ENCODE measurements around the gene CD79A.

DNA sequence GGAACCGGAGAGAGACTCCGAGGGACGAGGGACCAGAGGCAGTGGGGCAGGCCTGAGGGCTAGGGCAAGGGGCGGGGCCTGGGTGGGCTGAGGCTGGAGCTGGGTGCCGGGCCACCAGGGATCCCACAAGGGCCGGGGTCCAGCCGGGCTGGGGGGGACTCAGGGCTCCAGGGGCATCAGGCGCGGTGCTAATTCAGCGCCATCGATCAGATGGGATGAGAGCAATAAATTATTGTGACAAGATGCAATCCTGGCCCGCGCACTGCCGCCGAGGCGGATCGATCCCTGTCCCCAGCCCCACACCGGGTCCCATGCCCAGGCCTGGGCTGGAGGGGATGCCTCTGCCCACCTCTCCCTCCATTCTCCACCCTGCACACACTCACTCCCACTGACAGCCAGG, 45.5 kb downstream of the CD79A start:
- TF ChIP-seq POLR2A (IDR thresholded peaks at IDR 0.05) (no peak), CTCF (IDR thresholded peaks at IDR 0.05) (no peak)
